Fibroblast of pulmonary artery (primary cell): ENCODE results near the gene FCRL5.

Source experiments
- DNase-seq: peaks from one replicate; pipeline ENCODE4 v3.0.0-alpha.2; 2010; ENCODE audit warnings: low read depth
- H3K4me3 ChIP-seq: replicated peaks from 2 replicates; pipeline ENCODE4 v1.5.1; 2011; ENCODE audit warnings: low read depth, mild to moderate bottlenecking, control low read depth, low read length, moderate library complexity
- TF ChIP-seq, protein P1 (sequence below): IDR thresholded peaks from 2 replicates; pipeline ENCODE4 v1.5.1; 2011; ENCODE audit warnings: mild to moderate bottlenecking, control low read depth, low read length, inconsistent platforms; ENCODE audit errors: missing control alignments

Gene FCRL5

DNA sequence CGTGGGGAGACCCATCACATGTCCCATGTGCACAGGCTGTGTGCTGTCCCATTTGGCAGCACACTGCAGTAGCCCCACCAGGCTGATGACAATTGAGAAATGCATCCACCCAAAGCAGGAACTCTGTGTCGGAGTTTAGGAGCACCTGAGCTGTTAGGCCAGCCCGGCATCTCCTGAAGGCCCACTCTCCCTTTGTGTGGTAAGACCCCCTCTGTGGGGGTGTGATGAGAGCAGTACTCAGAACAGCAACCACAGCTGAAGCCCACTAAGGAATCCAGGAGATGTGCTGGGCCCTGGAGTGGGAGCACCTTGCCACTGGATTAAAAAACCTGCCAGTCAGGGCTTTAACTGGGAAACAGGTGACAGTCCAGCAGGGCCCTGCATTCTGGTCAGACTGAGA is 37.2 kb downstream of the FCRL5 start:
- DNase-seq: no peak
- TF ChIP-seq, protein P1, sequence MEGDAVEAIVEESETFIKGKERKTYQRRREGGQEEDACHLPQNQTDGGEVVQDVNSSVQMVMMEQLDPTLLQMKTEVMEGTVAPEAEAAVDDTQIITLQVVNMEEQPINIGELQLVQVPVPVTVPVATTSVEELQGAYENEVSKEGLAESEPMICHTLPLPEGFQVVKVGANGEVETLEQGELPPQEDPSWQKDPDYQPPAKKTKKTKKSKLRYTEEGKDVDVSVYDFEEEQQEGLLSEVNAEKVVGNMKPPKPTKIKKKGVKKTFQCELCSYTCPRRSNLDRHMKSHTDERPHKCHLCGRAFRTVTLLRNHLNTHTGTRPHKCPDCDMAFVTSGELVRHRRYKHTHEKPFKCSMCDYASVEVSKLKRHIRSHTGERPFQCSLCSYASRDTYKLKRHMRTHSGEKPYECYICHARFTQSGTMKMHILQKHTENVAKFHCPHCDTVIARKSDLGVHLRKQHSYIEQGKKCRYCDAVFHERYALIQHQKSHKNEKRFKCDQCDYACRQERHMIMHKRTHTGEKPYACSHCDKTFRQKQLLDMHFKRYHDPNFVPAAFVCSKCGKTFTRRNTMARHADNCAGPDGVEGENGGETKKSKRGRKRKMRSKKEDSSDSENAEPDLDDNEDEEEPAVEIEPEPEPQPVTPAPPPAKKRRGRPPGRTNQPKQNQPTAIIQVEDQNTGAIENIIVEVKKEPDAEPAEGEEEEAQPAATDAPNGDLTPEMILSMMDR: no peak
- H3K4me3 ChIP-seq: no peak overlapping the region

DNA sequence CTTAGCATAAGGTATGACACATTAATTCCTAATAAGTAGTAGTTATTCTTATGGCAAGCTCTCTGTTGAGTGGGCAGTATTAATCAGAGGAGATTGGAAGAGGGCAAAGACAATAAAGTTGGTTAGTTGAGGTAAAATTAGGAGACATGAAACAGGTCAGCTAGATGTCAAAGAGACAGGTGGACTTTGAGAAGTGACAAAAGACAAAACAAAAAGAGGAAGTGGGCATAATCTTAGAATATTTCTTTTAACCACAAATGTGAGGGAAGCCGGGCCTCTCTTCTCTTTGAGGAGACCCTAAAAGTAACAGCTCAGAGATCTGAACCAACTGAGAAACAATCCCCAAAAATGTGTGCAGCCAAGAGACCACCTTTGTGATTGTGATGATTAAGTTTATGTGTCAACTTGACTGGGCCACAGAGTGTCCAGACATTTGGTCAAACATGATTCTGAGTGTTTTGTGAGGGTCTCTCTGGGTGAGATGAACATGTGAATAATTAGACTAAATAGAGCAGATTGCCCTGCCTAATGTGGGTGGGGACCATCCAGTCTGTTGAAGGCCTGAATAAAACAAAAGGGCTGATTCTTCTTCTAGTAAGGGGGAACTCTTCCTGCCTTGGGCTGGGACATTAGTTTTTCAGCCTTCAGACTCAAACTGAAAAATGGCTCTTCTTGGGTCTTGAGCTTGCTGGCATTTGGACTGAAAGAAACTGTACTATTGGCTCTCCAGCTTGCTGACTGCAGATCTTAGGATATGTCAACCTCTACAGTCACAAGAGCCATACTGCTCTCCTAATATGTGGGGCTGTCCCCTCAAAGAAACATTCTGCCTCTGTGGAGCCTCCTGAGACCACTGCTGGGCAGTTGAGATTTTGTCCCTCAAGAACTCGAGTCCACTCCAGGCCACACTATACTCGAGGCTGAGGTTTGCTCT is 40.0 kb downstream of the FCRL5 start:
- TF ChIP-seq, protein P1: no peak
- DNase-seq: no peak
- H3K4me3 ChIP-seq: no peak overlapping the region

DNA sequence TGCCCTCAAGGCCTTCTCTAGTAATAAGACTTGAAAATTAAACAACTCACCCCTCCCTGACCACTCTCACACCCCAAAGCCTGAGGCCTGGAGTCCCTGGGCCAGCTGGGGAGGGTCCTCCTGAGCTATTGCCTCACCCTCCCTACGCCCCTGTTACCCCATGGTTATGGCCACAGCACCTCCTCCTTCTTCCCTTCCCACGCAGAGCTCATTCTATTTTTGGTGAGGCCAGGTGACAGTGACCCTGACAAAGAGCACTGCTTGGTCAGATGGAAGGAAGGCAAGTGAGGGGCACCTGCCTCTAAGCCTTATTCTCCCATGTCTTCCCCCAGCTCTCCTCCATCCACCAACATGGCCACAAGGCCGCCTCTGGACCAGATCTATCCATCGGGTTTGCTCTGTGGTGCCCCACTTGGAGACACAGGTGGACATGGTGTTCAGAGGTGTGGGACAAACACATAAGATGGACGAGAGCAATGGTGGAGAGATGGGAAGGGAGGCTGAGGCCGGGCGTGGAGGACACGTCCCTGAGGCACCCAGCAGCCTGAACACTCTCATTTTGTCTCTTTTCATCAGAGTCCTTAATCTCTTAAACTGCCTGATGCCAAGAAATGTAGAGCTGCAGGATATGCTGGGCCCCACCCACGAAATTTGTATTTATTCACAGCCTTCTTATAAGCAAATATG is 42.6 kb downstream of the FCRL5 start:
- DNase-seq: no peak
- TF ChIP-seq, protein P1: no peak
- no peak overlapping the region for H3K4me3 ChIP-seq

DNA sequence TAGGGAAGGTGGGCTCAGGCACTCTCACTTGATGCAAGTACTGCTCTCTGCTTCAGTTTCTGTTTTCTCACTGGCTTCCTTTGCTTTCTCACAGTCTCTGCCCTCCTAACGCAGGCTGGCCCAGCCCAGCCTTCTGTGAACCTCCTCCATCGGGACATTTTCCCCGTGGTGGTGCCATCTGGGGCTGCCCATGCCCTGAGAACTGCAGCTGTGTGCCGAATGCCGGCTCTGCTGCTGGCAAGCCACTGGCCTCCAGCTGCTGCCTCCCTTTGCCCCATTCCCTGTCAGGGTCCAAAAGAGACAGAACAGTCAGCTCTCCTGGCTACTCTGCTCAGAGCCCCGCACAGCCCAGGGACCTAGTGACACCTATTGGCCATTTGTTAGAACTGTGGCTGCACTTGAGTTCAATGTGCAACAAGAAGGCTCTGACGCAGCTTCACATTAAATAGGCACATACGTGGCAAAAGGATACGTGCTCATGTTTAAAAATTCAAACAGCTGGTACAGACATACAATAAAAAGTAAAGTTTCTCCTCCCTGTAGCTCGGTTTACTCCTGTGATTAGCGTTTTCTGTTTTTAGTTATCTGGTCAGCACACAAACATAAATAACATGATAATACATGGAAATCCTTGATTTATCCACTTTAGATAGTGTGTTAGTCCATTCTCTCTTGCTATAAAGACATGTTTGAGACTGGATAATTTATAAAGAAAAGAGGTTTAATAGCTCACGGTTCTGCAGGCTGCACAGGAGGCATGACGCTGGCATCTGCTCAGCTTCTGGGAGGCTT is 46.6 kb downstream of the FCRL5 start:
- peak; percentile 62 for DNase-seq
- TF ChIP-seq, protein P1: peak; percentile 75
- H3K4me3 ChIP-seq: no peak overlapping the region

DNA sequence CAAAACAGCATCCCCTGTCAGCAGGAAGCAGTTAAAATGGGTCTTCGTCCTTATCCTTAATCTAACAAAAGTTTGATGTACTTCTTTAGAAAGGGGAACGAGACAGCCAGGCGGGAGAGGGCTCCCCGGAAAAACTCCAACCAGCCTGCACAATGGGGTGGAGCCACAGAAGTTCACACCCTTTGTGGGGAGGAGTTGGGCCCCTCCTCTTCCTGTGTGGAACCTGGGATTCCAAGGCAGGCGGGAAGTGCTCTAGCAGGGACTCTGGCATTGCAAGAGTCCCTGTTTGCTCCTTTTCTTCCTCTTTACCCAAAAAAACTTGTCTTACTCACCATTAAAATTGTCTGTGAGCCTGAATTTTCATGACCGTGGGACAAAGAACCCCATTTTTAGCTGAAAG is 47.7 kb downstream of the FCRL5 start:
- TF ChIP-seq, protein P1: no peak
- H3K4me3 ChIP-seq: no peak overlapping the region
- no peak for DNase-seq

DNA sequence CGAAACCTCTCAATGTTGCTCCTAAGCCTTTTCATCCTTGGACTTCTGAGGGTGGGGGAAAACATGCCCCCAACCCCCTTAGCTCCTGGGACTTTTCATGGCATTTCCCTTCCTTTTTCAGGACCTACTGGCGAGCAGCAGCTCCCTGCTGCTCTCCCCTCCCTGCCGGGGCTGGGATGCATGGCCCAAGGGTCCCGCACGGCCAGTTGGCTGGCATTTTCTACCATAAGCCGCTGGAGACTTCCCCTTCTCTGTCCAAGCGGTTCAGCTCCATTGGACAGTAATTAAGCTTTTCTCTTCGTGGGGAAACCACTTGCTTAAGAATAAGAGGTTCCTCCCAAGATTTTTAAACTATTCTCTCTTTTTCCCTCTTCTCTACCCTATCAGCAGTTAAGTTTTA is 52.8 kb downstream of the FCRL5 start:
- H3K4me3 ChIP-seq: no peak overlapping the region
- DNase-seq: no peak
- TF ChIP-seq, protein P1: no peak
